ENCODE results near the gene GIPC3.
"Not testable (repeated sequence)": the region's sequence is repeated elsewhere in the genome, so short reads cannot be mapped to it uniquely, and the experiment has no call there.

GIPC3 gene

DNA sequence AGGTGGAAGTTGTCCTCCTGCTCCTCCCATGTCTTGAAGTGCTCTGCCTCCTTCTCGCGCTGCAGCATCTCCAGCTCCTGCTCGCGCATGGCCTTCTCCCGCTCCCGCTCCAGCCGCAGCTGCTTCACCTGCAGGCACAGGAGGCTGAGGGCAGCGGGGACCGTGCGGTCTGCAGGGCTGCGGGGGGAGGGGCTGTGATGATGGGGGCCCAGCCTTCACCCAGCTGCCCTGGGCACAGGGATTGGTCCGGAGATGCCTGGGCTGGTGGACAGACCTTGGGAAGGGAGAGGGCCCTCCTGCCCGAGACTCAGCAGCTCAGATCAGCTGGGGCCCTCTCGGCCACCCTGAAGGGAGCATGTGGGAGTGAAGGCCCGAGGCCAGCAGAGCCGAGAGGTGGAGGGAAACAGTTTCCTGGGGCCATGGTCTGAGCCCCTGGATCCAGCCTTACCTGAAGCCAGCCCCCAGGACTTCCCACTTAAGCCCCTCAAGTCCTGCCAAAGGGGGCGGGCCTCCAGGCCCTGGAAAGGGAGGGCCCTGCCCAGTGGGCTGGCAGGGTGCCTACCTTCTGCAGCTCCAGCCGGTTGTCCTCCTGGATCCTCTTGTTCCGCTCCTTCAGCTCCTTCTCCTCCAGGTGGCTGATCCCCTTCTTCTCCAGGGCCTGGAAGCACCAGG lies 35.0 kb downstream of the GIPC3 start:
- DNase-seq: no peak

- DNase-seq: no peak
These were observed 35.7 kb downstream of the GIPC3 start for GRCh38 chr19:3620817-3621547.

GRCh38 chr19:3621689-3622088 lies 36.4 kb downstream of the GIPC3 start:
- DNase-seq: no peak

- no peak for DNase-seq
These were observed 36.9 kb downstream of the GIPC3 start for GRCh38 chr19:3622224-3622623.

DNA sequence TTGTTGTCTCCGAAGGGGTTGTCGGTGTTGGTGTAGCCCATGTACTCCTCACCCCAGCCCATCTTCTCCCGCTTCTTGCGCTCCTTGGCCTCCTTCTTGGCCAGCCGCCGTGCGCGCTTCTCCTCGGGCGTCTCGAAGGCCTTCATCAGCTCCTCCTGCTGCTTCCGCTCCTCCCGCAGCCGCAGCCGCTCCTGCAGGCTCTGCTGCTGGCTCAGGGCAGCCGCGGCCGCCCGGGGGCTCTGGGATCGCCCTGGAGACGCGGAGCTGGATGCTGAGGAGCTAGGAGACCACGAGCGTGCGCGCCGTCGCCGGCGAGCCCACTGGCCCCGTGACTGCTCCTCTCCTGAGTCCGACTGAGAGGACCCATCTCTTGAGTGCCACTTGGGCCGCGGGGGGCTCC lies 38.4 kb downstream of the GIPC3 start:
- no peak for DNase-seq

GRCh38 chr19:3625996-3626472 lies 40.8 kb downstream of the GIPC3 start:
- no peak for DNase-seq

DNA sequence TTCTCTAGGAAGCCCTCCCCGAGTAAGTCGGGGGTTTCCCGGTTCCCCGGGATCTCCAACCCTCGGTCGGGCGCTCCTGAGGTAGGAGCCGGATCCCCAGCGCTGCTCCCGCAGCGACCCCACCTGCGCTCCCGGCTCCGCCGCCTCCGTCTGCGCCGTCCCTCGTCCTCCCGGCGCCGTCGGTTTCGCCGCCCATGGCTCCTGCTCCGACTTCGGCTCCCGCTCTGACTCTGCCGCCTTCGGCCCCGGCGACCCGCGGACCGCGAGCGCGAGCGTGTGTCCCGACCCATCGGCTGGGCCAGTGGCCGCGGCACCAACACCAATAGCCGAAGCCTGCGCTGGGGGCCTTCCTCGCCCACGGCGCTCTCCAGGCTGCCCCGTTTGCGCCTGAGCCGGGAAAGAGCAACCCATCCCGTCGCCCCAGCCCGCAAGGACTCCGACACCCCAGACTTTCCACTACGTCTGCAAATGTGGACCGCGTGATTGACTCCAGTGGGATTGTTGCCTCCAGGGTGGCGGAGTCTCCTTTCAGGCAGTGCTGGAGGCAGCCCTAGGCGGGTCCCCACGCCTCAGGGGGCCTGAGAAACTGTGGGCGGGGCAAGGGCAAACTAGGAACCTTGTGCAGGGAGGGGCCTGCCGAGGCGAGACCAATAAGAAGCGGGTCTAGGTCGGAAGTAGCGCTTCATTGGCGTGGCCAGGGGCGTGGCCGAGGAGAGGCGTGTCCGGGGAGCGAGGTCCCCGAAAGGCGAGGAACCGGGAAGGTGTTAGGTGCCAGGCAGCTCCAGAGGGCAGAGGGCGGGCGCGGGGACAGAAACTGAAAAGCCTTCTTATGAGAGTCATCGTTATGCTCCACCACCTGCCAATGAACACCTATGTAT lies 41.4 kb downstream of the GIPC3 start, which contains the start of gene CACTIN:
Gene CACTIN (minus strand): TSS at position 318 of the 878 bp plus-strand sequence. CDS start 28 bp downstream, at position 290.
- DNase-seq: peak; percentile 96 to 99 (median 98)

GRCh38 chr19:3627351-3627723 lies 42.1 kb downstream of the GIPC3 start:
- DNase-seq: peak in 1 of 6 experiments; percentile 28

DNA sequence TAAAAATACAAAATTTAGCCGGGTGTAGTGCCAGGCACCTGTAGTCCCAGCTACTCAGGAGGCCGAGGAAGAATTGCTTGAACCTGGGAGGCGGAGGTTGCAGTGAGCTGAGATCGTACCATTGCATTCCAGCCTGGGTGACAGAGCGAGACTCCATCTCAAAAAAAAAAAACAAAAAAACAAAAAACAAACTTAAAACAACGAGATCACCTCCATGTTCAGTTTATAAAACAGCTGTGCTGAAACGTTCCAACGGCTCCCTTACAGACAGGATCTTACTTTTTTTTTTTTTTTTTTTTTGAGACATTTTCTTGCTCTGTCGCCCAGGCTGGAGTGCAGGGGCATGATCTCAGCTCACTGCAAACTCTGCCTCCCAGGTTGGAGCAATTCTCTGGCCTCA lies 43.5 kb downstream of the GIPC3 start:
- DNase-seq: not testable (repeated sequence)

DNA sequence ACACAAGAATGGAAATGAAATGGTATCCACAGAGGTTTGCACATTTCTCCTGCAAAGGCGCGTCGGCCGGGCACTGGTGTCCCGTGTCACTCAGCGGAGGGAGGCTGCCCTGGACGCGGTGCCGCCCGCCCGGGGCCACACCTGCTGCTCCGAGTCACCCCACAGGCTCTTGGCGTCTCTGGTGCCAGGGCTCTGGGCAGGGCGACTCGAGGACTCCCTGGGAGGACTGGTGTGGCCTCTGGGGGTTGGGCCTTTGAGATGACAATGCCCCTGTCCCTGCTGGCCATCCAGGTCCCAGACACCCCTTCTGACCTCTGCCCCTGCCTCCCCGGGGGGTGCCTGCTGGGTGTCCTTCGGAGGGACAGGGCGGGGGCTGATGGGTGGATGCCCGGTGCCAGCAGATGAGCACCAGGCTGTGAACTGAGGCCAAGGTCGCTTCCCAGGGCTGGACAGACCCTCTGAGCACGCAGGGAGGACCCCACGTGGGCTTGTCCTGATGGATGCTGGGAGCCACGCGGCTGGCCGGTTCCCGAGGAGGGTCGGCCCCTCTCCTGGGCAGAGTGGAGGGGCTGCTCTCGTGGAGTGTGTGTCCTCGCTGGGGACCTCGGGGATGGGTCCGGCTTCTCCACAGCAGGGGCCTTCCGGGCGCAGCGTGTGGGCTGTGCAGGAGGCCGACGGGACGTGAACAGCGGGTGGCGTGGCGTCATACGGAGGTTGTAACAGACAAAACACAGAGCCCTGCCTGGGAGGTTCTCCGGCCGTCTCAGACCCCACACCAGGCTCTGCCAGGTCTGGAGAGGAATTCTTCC lies 46.0 kb downstream of the GIPC3 start:
- DNase-seq: no peak

DNA sequence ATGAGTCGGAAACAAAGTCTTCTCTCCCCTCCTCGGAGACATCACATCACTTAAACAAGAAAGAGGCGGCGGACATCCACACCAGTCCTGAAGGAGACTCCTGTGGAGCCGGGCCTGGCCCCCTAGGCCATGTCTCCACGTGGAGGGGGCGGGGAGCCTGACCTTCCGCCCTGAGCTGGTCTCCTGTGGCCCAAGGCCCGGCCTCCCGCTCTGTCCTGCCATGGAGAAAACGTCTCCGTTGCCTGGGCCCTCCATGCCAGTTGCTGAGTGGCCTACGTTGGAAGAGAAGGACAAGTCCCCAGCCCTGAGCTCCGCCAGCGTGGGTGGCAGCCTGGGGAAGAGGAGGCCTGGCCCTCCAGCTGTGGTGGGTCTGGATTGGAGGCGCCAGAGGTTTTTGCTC lies 46.8 kb downstream of the GIPC3 start:
- DNase-seq: no peak

GRCh38 chr19:3632739-3633558 lies 47.7 kb downstream of the GIPC3 start:
- no peak for DNase-seq

GRCh38 chr19:3633559-3633988 lies 48.3 kb downstream of the GIPC3 start:
- DNase-seq: no peak

DNA sequence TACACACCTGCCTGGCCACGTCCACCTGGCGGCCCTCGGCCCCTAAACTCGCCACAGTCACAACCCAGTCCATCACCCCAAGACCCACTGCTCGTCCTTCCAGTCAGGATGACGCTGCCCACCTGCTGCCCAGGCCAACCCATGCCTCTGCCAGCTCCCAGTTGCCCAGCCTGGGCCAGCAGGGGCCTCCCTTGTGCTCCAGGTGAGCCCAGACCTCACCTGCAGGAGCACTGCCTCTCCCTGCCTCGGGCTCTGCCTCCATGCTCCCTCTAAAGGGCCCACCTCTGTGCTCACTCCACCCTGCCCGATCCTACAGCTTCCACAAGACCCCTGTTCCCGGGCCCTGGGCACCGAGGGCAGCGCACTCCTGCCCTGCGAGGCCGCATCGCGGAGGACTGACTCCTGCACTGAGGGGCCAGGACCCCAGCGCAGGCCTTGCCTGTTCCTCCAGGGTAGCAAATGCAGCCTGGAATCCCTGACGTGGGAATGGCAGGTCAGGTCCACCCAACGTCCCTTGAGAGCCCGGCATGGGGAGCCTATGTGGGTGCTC lies 49.3 kb downstream of the GIPC3 start:
- DNase-seq: no peak

DNA sequence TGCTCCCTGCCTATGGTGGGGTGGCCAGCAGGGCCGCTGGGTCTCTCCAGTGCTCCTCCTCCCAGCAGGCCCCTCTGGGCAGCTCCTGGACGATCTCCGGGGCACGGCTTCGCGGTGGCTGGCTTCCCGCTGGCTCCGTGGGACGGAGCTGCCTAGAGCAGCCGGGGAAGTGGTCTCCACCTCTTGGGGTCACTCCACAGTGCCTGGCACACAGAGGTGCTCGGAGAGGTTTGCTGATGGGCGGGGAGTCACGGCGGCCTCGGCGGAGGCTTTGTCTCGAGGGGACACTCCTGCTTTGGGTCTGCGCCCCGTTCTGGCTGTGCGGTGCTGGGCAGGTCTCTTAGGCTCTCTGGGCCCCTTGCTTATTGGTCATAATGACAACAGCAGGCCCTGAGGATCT lies 51.2 kb downstream of the GIPC3 start:
- no peak for DNase-seq

DNA sequence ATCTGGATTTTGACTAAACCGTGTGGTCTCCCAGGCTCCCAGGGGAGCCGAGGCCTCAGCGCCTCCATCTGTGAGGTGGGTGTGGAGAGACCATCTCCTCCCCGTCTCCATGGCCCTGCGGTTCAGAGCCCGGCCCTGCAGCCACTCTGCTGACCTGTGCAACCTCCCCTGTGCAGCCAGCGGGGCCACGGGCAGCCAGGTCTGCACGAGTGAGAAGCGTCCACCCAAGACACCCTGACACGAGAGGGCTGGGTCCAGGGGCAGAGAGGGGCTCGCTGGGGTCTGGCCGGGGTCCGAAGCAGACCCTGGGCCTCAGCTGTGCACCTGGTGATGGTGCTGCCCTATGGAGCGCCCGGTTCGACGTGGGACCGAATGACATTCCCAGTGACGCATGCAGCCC lies 51.7 kb downstream of the GIPC3 start:
- DNase-seq: no peak

- DNase-seq: no peak
These were observed 52.3 kb downstream of the GIPC3 start for GRCh38 chr19:3637621-3638020.

DNA sequence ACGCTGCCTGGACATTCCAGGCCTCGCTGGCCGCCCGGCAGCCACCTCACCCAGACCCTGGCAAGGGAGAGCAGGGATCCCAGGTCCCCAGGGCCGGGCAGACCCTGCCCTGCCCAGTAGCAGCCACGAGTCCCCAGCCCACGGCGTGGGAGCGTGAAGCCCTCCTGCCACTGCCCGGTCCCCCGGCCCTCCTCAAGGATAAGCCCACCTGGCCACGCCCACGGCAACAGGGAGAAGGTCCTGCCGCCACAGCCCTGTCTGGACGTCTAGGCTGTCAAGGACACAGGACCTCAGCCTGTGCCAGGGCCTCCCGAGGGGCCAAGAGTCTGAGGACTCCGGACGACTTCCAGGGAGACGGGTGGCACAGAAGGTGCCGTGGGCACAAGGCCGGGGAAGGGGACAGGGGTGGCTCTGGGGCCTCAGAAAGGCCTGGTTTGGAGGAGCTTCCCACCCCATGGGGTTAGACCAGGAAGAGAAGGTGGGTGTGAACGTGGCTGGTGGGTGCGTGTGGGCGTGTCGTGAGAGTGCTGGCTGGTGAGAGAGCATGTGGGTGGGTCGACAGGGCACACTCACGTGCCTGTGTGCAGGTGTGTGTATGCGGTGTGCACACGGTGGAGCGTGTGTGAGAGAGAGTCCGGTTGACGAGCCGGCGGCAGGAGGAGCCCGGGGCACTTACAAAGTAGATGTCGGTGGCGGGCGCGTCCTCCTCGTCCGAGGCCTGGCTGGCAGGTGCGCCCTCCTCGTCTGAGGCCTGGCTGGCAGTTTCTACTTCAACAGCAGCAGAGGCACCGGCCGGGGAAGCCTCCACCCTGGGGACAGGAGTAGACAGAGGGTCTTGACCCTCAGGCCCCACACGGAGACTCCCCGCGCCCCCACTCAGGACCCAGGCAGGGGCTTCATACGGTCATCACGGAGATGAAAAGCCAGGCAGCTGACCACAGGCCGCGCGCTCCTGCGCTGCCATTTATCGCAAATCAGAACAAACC lies 53.2 kb downstream of the GIPC3 start:
- no peak for DNase-seq

DNA sequence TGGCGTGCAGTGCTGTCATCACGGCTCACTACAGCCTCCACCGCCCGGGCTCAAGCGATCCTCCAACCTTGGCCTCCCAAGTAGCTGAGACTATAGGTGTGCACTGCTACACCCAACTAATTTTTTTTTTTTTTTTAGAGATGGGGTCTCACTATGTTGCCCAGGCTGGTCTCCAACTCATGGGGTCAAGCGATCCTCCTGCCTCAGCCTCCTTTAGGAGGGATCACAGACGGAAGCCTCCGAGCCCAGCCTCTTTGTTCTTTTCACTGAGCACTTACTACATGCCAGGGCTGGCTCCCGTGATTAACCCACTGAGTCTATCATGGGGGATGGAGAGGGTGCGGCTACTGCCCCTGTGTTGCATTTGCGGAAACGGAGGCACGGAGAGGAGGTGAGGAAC lies 54.2 kb downstream of the GIPC3 start:
- no peak for DNase-seq

Data from stimulated activated naive CD4-positive, alpha-beta T cell (primary cell).